Stimulated activated CD8-positive, alpha-beta memory T cell treated with anti-CD3 and anti-CD28 coated beads, Interleukin-15, amount 100 ng/mL, for 4 hours (primary cell): ENCODE results near the gene SLC66A1.

ENCODE experiments used
- DNase-seq, 2 donors: peaks; one replicate each; pipeline ENCODE4 v3.0.0-alpha.2; 2020; ENCODE audit warnings: low read depth in 2 of 2

SLC66A1 gene

DNA sequence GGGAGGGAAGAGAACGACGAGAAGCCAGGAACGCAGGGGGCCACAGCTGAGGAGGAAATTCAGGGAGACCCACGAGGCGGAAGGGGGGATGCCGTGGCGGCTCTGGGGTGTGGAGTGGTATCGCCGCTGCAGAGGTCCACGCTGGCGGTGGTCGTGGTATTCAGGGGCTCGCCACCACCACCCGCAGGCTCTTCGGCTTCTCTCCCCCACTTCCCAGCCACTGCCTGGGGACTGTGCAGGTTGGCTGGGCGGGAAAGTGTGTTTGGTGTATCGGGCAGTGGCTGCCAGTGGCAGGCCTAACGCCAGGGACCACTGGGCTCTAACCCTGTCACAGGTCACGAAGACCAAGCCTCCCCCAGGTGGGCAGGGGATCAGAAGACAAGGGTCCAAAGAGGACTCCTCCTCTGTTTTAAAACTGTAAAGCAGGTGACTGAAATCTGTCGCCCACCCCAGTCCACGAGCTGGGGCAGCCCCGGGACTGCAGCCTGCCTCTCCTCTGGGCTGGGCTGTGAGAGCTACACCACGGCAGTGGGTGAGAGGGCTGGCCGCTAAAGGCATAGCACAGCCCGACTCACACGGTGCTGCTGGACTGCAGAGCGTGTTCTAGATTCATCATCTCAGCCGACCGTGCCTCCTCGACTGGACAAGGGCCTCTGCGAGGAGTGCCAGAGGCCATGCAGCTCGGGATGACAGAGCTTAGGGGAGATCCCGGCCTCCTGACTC, 30.9 kb downstream of the SLC66A1 start:
- DNase-seq, result no peak

DNA sequence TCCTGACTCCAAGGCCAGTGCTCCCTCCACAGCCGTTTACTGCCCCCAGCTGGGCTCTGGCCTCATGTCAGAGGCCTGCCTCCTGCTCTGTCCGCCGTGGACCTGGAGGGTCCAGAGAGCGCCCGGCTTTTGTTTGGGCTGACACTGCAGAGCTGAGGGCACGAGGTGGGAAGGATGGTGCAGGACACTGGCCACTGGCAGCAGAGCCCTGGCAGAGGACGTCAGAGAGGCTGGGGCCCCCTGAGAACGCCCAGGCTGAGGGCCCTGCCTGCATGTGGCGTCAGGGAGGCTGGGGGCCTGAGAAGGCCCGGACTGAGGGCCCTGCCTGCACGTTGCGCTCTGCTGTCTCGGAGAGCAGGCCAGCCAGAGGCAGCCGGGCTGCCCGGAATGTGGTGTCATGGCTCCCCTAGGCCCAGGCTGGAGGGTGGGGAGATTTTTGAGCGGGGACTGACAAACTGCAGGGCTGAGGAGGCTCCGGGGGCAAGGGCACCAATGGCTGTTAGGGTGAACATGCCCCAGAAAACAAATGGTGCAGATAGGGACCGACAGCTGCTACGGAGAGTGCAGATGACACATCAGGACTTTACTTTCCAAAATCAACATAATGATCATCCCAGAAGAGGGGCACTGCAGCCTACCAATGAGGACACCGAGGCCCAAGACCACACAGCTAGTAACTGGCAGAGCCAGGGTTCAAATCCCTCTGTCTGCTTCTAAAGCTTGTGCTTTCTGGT, 31.7 kb downstream of the SLC66A1 start:
- DNase-seq, result no peak

DNA sequence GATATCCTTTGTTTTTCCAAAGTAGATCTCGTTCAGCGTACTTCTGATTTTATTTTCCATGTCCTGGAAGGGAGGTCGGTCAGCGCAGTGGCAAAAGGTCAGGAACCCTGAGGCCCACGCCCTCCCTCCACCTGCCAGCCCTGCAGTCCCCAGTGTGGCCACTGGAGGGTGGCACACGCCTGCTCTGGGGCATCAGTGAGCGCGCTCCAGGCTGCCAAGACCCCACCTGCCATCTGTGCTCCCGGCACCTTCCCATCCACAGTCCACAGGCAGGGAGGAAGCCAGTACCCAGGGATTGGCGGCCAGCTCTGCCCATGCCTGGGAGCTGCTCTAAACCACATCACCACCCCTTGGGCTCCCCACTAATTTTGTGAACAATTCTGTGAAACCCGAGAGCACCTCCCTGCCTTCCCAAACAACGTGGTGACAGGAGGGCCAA, 32.3 kb downstream of the SLC66A1 start:
- no peak for DNase-seq

DNA sequence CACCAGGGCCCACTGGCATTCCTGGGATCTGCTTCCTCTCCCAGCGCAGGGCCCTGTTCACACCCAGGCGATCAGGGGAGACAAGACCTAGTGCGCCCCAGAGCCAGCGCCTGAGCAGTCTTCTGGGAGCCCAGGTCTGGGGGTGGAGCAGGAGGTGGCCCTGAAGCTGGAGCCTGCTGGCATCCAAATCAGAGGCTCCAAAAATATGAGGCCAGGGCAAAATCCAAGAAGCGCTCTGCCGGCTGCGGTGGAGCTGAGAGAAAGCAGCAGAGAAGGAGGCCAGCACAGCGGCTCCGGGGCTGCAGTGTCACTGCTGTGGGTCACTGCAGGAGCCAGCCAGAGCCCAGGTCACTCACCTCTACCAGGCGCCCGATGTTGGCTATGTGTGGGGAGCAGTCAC, 32.7 kb downstream of the SLC66A1 start:
- no peak for DNase-seq

DNA sequence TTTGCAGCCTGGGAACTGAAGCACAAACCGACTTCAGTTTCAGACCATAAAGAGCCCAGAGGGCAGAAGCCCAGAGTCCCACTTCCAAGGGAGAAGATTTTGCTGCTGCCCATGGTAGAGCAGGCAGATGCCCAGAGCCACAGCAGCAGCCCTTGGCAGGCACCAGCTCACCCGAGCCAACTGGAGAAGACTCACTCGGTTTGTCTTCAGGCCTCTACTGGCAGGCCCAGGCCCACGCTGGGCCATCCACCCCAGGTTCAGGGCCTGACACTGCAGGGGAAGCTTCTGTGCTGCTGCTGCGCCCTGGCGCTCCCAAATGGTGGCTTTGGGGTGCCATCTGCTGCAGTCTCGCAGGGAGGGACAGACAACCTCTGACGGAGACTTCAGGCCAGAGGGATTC, 33.3 kb downstream of the SLC66A1 start:
- DNase-seq, result no peak

DNA sequence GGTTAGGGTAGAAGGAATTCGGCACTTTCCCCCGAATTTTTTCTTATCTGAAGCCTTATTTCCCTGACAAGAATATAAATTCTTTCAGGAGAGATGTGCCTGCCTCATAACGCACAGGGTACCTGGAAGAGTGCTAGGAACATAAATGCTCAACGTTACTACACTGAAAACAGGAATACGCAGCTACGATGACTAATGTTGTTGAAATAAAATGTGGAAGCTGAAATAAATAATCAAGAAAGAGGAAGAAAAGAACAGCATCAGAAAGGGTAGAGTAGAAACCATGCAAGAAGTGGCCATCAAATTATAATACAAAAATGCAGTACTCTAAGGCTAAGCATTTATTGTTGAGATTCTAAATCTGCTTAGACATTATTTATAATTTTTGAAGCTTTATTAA, 33.9 kb downstream of the SLC66A1 start:
- no peak for DNase-seq

DNA sequence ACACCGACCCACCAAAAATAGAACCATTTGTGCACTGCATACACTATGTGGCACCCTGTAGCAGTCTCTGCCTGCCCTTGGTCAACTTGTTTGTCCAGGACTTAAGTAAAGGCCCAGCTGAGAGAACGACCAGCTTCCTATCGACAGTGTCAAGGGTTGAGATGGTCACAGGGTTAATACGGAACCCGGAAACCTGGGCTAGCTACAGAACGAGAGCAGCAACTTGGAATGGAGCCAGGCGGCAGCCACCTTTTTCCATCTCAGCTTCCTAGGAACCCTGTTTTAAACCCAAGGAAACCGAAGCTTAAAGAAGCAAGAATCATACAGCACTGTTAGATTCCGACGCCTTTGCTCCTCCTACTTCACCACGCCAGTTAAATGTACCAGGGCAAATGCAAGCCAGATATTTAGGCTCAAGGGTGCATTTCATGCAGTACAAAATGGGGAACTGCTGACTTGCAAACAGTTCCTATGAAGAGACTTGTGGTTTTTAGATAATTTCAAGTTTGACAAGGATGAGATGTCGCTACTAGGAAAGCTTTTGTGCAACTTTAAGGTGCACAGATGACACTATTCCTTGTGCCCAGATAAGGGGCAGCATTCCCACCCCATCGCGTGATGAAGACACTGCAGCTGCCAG, 35.5 kb downstream of the SLC66A1 start:
- no peak for DNase-seq

DNA sequence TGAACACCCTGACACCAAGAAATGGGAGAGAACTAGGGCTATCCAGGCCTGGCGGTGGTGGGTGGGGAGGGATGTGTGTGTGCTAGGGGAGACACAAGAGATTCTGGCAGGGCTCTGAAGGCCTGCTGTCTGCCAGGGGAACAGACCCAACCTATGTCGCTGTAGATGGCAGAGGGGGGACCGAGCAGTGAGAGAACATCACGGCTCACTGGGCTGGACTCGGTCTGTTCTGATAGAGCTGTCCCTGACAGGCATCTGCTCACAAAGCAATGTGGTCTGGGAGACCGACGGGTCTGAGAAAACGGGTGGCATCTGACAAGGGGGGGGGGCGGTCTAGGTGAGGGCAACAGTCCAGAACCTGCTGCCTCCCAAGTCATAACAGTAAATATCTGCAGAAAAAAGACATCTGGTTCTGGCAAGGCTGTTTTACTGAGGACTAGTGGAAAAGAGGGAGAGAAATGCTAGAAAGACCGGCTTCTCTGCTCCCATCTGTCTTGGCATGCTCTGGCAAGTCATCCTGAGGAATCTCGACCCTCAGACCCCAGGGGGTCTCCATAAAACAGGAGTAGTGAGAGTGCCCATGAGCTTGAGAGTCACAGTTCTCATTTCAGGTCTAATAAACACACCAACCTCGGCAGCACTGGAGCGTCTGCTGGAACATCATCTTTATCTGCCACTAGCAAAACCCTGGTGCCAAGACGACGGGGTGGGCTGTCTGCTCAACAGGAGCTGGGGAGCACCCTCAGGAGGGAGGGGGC, 36.5 kb downstream of the SLC66A1 start:
- DNase-seq, result no peak

DNA sequence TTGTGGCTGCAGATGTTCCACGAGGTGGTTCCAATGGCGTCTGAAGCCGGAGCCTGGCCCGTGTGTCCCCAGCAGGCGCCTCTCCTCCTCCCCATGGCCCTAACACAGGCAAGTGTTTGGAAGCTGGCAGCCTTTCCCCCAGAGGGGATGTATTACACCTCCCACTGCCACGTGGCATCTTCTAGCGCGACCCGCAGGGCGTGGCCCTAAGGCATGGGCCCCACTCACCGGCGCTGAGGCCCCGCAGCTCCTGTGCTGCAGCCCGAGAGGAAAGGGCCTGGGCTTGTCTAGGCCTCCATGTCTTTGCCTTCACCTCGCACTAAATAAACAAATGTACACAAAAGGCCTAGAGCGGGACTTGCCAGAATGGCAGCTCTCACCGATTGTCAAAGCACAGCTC, 37.9 kb downstream of the SLC66A1 start:
- DNase-seq, result no peak

DNA sequence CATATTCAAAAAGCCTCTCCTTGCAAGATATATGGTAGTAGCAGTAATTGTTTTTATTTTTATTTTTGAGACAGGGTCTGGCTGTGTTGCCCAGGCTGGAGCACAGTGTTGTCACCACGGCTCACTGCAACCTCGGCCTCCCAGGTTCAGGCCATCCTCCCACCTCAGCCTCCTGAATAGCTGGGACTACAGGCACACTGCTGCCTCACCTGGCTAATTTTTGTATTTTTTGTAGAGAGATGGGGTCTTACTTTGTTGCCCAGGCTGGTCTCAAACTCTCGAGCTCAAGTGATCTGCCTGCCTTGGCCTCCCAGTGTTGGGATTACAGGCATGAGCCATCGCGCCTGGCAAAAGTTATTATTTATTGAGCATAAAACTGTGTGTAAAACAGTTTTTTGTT, 38.4 kb downstream of the SLC66A1 start:
- DNase-seq, result no peak

DNA sequence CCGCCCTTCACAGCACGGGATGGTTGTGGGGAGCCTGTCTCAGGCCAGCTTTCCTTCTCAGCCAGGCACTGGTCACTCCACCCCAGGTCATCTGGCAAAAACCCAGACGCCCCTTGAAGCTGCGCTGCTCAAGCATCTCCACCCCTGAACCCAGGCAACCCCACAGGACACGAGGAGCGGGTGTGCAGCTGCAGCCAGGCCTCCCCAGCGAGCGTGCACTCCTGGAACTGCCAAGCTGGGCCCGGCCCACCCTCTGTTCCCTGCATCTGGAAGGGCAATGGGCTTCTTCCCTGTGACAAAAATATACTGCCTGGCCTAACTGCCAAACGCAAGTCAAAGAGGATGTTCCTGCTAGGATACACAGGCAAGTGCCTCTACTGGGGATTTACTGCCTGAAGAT, 39.7 kb downstream of the SLC66A1 start:
- DNase-seq, result no peak

DNA sequence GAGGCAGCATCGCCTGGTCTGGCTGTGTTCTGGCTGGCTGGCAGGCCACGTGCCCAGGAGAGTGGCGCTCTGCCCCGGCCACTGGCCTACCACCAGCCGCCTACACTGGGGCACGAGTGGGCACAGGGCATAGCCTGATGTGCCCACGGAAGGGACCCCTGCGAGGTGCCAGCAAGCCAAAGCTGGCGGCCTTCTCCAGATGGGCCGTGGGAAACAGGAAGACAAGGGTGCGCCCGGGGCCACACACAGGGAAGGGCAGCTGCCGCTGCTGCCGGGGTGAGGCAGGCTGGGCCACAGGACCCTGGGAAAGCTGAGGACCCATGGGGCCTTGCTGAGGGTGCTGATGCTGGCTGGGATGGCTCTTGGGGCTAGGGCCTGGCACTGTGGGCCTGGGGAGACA, 40.7 kb downstream of the SLC66A1 start:
- no peak for DNase-seq

DNA sequence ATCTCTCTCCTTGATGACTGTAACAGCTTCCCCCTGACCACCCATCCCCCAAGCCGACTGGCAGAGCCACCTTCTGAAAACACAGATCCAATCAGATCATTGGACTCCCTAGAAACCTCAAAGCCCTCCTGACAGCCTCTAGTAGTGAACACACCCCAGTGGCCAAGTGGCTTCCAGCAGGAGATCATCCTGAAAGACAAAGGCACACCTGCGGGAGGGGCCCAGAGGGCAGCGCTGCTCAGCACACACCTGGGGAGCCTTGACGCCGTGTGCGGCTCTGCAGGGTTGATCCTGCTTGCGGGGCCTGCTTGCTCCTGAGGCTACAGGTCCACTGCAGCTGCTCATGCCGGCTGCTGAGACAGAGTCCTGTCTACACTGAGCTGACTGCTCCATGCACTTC, 41.5 kb downstream of the SLC66A1 start:
- DNase-seq, result no peak

DNA sequence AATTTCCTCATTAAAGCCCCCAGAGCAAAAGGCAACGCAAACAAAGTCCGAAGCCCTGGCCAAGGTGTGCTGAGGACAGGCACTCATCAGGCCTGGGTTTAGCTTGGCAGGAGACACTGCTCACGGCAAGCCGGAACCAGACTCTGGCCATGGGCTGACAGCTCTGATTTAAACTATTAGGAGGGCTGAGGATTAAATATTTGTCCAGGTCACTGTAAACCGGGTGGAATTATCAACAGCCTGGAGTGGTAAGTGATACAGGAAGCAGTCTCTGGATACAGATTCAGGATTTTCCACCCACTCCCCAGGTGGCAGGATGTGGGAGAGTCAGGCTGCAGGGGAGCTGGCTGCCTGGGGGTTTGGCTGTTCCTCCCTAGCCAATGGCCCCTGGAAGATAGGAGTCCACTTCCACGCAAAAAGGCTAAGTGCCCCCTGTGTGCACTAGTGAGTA, 42.4 kb downstream of the SLC66A1 start:
- no peak for DNase-seq

DNA sequence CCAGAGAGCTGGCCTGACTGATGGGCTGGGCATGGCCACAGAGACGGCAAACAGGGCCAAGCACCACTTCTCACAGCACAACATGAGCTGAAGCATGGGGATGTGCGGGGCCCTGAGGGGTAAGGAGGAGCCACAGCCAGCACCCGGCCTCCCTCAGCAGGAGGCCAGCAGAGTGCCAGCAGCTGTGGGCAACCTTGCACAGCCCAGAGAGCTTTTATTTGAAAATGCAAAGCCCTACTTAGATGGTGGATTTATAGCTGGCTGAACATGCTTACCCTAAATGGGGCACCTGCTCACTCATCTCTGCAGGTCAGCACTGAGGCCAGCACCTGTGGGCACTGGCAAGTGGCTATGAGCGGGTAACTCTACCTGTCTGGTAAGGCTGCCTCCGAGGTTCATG, 44.1 kb downstream of the SLC66A1 start:
- DNase-seq, result no peak

DNA sequence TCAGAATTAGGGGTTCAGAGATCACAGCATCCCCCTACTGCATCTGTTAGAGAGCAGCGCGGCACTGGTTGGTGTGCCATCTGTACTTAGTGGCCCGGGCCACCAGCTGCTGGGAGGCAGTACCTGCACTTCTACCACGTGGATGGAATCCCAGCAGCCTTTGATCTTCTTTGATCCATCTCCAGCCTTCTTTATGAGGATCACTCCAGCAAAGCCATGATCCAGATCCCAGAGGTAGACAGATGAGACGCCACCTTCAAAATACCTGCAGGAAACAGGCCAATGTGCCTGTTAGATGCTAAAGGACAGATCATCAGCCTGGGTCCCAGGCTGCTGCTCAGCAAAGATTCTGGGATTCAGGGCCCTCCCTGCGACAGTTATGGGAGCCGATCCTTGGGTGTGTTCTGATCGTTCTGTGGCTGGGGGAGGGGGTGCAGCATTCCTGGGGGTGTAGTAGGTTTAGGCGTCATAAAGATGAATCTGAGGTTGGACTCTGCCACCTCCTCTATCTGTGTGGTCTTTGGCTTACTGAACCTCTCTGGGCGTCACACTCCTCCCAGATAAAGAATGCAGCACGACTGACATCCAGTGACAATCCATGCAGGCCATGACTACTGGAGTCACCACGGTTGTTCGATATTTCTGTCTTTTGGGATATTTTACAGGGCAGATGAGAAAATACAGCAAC, 45.3 kb downstream of the SLC66A1 start:
- no peak for DNase-seq

DNA sequence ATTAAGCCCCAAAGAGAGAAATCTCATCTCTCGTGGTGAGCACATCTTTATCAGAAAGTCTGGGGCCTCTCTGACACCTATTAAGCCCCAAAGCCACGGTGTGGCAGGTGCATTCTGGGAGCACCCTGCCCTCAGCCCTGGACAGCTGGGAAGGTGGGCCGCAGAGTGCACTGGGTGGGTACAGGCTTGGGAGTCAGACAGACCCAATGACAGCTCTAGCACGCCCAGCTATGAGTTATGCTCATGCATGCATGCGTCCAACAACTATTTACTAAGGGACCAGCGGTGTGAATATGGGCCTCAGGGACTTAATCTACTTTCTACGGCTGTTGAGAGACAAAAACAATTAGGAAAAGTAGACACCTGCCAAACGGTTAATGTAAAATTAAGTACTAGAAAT, 46.6 kb downstream of the SLC66A1 start:
- DNase-seq, result no peak

DNA sequence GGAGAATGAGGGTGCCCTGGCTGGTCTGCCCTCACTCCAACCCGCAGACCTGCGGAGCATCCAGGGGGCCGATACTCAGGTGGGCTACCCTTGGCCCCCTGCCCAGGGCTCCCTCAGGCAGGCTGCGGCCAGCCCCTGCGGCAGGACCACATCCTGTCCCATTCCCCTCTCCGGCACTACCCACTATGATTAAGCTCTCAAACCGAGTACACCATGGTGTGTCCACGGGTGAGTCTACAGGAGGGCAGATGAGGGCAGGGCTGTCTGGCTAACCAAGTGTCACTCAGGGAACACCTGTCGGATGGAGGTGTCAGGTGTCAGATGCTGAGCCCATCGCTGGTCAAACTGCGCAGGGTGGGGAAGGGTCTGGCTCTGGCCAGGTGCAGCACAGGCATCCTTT, 47.2 kb downstream of the SLC66A1 start:
- DNase-seq, result no peak

DNA sequence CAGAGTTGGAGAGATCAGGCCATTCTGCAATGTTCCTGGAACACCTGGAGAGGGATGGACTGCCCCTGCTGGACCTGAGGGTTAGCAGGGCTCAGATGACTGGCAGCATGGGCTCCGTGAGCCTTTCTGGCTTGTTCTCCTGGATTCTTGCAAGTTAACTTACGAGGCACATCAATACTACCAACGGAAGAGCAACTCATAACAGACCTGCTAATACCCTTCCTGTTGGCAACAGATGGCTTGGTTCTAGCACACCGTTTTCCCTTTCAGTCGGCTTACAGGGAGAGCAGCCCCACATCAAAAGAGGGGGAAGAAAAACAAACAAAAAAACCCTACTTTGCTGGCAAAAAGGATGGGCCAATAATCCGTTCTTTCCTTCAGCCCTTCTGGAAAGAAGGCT, 47.9 kb downstream of the SLC66A1 start:
- no peak for DNase-seq

DNA sequence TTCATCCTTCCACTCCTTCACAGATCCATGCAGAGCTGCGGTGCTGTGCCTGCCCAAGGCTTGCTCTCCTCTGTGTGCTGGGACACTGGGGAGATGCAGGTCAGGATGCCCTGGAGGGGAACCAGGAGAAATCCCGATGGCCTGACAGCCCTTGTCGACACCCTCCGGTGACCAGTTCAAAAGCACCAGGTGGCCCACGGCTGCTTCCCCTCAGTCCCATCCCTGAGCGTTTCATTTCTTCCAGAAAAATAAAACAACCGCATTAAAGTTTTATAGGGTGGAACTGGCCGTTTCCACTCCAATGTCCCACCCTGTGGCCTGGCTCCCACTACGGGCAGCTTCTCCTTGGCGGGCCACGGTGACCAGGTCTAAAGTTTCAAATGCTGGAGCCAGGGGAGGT, 48.3 kb downstream of the SLC66A1 start:
- DNase-seq, result no peak

DNA sequence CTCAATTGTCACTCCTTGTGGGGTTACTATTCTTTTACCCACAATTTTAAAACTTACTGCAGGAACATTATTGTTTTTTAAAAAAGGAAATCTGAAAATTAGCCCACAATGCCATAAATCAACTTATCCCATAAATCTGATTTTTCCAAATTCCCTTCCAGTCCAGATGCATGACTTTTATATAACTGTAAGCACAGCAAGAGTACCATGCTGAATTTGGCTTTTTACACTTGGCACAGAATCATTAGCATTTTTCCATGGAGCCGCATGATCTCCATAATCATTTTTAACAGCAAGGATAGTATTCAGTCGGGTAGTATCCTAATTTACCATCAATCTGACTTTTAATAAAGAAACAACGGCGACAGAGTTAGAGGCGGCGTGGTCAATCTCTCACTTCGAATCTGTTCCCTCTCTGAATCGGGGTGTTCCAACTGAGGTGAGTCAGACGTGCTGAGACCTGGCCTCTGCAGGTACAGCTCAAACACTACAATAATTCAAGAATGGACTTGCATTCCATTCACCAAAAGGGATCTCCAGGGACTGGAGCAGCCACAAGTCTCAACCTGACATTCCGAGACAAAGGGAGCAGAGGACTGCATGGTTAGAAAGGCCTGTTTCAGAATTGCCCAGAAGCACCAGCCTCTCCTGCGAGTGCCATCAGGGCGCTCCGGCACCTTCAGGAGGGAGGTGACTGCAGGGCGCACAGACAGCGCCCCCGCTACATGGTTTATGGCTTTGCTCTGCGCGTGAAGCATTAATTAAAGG, 48.9 kb downstream of the SLC66A1 start:
- no peak for DNase-seq
